H1 (cell line): ENCODE data around the gene CD276. TPM values are rescaled to one million over a fixed set of nuclear protein-coding genes. Genes with fewer than 3 reads are reported as not detected.
A peak's percentile ranks its signal among the peaks of the same experiment; 100 is the strongest.

Source experiments
- CTCF ChIA-PET: fragments of 300-600 bp; sonication (Branson Sonifier 250); formaldehyde crosslinking; loops from one replicate; lab custom pipeline; 2021; ENCODE audit not compliant: partially characterized antibody; lab: Charles Lee
- POLR2A ChIA-PET: fragments of 300-600 bp; sonication (Branson Sonifier 250); formaldehyde crosslinking; loops from one replicate; lab custom pipeline; 2021; ENCODE audit warnings: inconsistent platforms; ENCODE audit not compliant: partially characterized antibody; lab: Charles Lee
- DNase-seq, 2 experiments: peaks; one replicate each; pipeline versions ENCODE4 v3.0.0 to v3.0.0-alpha.2; 2010 to 2022; ENCODE audit warnings: low spot score in 2 of 2, low read depth in 1 of 2, mixed read lengths in 1 of 2
- FAIRE-seq: peaks from 2 replicates; lab custom pipeline; 2011; peaks lifted over from hg19 to GRCh38; lab: Jason Lieb, UNC
- H2AFZ ChIP-seq: 2 replicates; pipeline ENCODE4 v1.8.1; 2012; ENCODE audit warnings: low read length, inconsistent platforms
- H2AK5ac ChIP-seq: 2 replicates; pipeline ENCODE4 v1.6.1; 2013; ENCODE audit warnings: low read depth, low read length
- H2BK120ac ChIP-seq: replicated peaks from 2 replicates; pipeline ENCODE3; 2013; ENCODE audit warnings: low read depth, low read length, inconsistent platforms
- H2BK12ac ChIP-seq: 2 replicates; pipeline ENCODE4 v1.6.1; 2013; ENCODE audit warnings: low read depth, low read length
- H2BK15ac ChIP-seq: 2 replicates; pipeline ENCODE4 v1.6.1; 2013; ENCODE audit warnings: low read length
- H2BK20ac ChIP-seq: 2 replicates; pipeline ENCODE4 v1.6.1; 2013; ENCODE audit warnings: low read length
- H2BK5ac ChIP-seq: 2 replicates; pipeline ENCODE4 v1.6.1; 2013; ENCODE audit warnings: low read depth, low read length
- H3K14ac ChIP-seq: 2 replicates; pipeline ENCODE4 v1.6.1; 2013; ENCODE audit warnings: inconsistent platforms; ENCODE audit not compliant: insufficient read length
- H3K18ac ChIP-seq: 2 replicates; pipeline ENCODE4 v1.6.1; 2013; ENCODE audit warnings: low read length; ENCODE audit errors: extremely low read depth
- H3K23ac ChIP-seq: 2 replicates; pipeline ENCODE4 v1.6.1; 2013; ENCODE audit warnings: inconsistent platforms; ENCODE audit not compliant: insufficient read length
- H3K23me2 ChIP-seq: 2 replicates; pipeline ENCODE4 v1.6.1; 2013; ENCODE audit warnings: low read depth, low read length
- H3K27ac ChIP-seq: 2 replicates; pipeline ENCODE4 v1.6.1; 2011; ENCODE audit warnings: low read depth, low read length, inconsistent platforms
- H3K27me3 ChIP-seq, 4 experiments: replicated peaks in 1 of 4; 1 replicate in 1 of 4; 2 replicates in 3 of 4; pipeline versions ENCODE4 v1.6.1 to v1.8.1; 2011 to 2013; ENCODE audit warnings: low read length in 3 of 4, mild to moderate bottlenecking in 3 of 4, inconsistent platforms in 2 of 4, mixed read lengths in 2 of 4, moderate library complexity in 1 of 4; ENCODE audit not compliant: control insufficient read depth in 3 of 4, insufficient read depth in 3 of 4; ENCODE audit errors: extremely low read depth in 1 of 4
- H3K36me3 ChIP-seq, 4 experiments: 2 replicates each; pipeline versions ENCODE4 v1.6.1 to v1.8.1; 2011 to 2013; ENCODE audit warnings: mild to moderate bottlenecking in 4 of 4, low read length in 3 of 4, moderate library complexity in 2 of 4, control low read depth in 1 of 4, inconsistent platforms in 1 of 4; ENCODE audit not compliant: insufficient read depth in 4 of 4, control insufficient read depth in 2 of 4
- H3K4ac ChIP-seq: replicated peaks from 2 replicates; pipeline ENCODE3; 2013; ENCODE audit warnings: low read length, low read depth, mixed read lengths, inconsistent platforms; ENCODE audit not compliant: insufficient read length
- H3K4me1 ChIP-seq, 4 experiments: replicated peaks in 1 of 4; 1 replicate in 1 of 4; 2 replicates in 3 of 4; pipeline versions ENCODE4 v1.6.1 to v1.8.1; 2011 to 2013; ENCODE audit warnings: low read length in 3 of 4, inconsistent platforms in 2 of 4, mixed read lengths in 1 of 4; ENCODE audit not compliant: insufficient read depth in 4 of 4, control insufficient read depth in 3 of 4
- H3K4me2 ChIP-seq, 2 experiments: 2 replicates each; pipeline versions ENCODE4 v1.6.1 to v1.8.1; 2011 to 2013; ENCODE audit warnings: low read depth in 2 of 2, low read length in 2 of 2, control low read depth in 1 of 2, inconsistent platforms in 1 of 2, mild to moderate bottlenecking in 1 of 2; ENCODE audit not compliant: insufficient read depth in 1 of 2
- H3K4me3 ChIP-seq, 4 experiments: fragments of 200-600, 300-600 bp in 1 of 4; sonication (generic), shearing (Covaris generic), sonication (Bioruptor Twin) in 1 of 4; 2 replicates each; pipeline versions ENCODE4 v1.5.1 to v1.8.1; 2011 to 2016; ENCODE audit warnings: low read length in 4 of 4, low read depth in 3 of 4, control low read depth in 2 of 4, inconsistent platforms in 2 of 4, mild to moderate bottlenecking in 2 of 4, mixed read lengths in 1 of 4, moderate library complexity in 1 of 4; ENCODE audit not compliant: insufficient read depth in 2 of 4; ENCODE audit errors: extremely low read depth in 1 of 4
- H3K56ac ChIP-seq: replicated peaks from 2 replicates; pipeline ENCODE3; 2013; ENCODE audit warnings: low read depth, mild to moderate bottlenecking, mixed read lengths, low read length, inconsistent platforms; ENCODE audit not compliant: insufficient read length
- H3K79me1 ChIP-seq: 2 replicates; pipeline ENCODE4 v1.6.1; 2013; ENCODE audit warnings: low read depth, low read length, control low read depth
- H3K79me2 ChIP-seq, 2 experiments: 2 replicates each; pipeline versions ENCODE4 v1.6.1 to v1.8.1; 2012 to 2013; ENCODE audit warnings: low read length in 2 of 2, mild to moderate bottlenecking in 2 of 2, inconsistent platforms in 1 of 2; ENCODE audit not compliant: insufficient read depth in 2 of 2, control insufficient read depth in 1 of 2
- H3K9ac ChIP-seq, 4 experiments: replicated peaks in 1 of 4; 1 replicate in 1 of 4; 2 replicates in 3 of 4; pipeline versions ENCODE4 v1.6.1 to v1.8.1; 2011 to 2013; ENCODE audit warnings: low read depth in 3 of 4, low read length in 3 of 4, control low read depth in 2 of 4, mild to moderate bottlenecking in 2 of 4, moderate library complexity in 2 of 4, inconsistent platforms in 1 of 4; ENCODE audit errors: extremely low read depth in 1 of 4
- H3K9me3 ChIP-seq, 2 experiments: 2 replicates each; pipeline versions ENCODE4 v1.6.1 to v1.8.1; 2012 to 2013; ENCODE audit warnings: mild to moderate bottlenecking in 2 of 2, moderate library complexity in 2 of 2, control low read depth in 1 of 2, inconsistent platforms in 1 of 2, low read depth in 1 of 2, low read length in 1 of 2, mixed read lengths in 1 of 2; ENCODE audit not compliant: insufficient read depth in 2 of 2
- H4K20me1 ChIP-seq, 2 experiments: replicated peaks in 1 of 2; 2 replicates each; pipeline versions ENCODE3 to v1.8.1; 2011 to 2013; ENCODE audit warnings: inconsistent platforms in 2 of 2, low read length in 2 of 2, mild to moderate bottlenecking in 1 of 2; ENCODE audit not compliant: insufficient read depth in 2 of 2, control insufficient read depth in 1 of 2
- H4K5ac ChIP-seq: 2 replicates; pipeline ENCODE4 v1.6.1; 2013; ENCODE audit warnings: low read length, low read depth, mixed read lengths, inconsistent platforms; ENCODE audit not compliant: insufficient read length
- H4K8ac ChIP-seq: 2 replicates; pipeline ENCODE4 v1.8.0; 2013; ENCODE audit warnings: mild to moderate bottlenecking, moderate library complexity, low read length, inconsistent platforms; ENCODE audit not compliant: insufficient read depth; ENCODE audit errors: extremely low read depth
- H4K91ac ChIP-seq: replicated peaks from 2 replicates; pipeline ENCODE3; 2013; ENCODE audit warnings: low read length, mixed read lengths, inconsistent platforms; ENCODE audit not compliant: insufficient read length
- BACH1 ChIP-seq: IDR thresholded peaks from 2 replicates; pipeline ENCODE4 v1.6.1; 2012; ENCODE audit warnings: low read length, improper control_type of control experiment
- NANOG ChIP-seq: IDR thresholded peaks from 2 replicates; pipeline ENCODE4 v1.6.1; 2011; ENCODE audit warnings: low read length, low read depth, mild to moderate bottlenecking, inconsistent platforms; ENCODE audit not compliant: insufficient read depth, poor library complexity, severe bottlenecking
- NRF1 ChIP-seq: IDR thresholded peaks from 2 replicates; pipeline ENCODE4 v1.6.1; 2011; ENCODE audit warnings: mild to moderate bottlenecking, low read depth, low read length, improper control_type of control experiment
- USF2 ChIP-seq: IDR thresholded peaks from 2 replicates; pipeline ENCODE4 v1.6.1; 2011; ENCODE audit warnings: low read length, improper control_type of control experiment
- WGBS, 2 experiments: shearing (Covaris generic) in 1 of 2; methylation state at CpG; one replicate each; pipeline versions ENCODE4 v1.1.6 to v1.1.7; 2013 to 2015; ENCODE audit warnings: low lambda C conversion rate in 2 of 2, mixed read lengths in 2 of 2, inconsistent platforms in 1 of 2, low coverage in 1 of 2, missing lambda C conversion rate in 1 of 2; ENCODE audit not compliant: insufficient replicate concordance in 2 of 2, insufficient coverage in 1 of 2, insufficient read length in 1 of 2; ENCODE audit errors: extremely low coverage in 1 of 2, missing lambda C conversion rate in 1 of 2; 5-methylcytosine and 5-hydroxymethylcytosine counted together
- polyA plus RNA-seq, 7 experiments: library from polyadenylated mRNA; depleted of rRNA in 3 of 7; stranded (reverse) in 5 of 7; unstranded in 2 of 7; fragments of >200 nt in 5 of 7; fragments of 200-250 nt in 2 of 7; gene quantifications; 1 replicate in 5 of 7; 2 replicates in 1 of 7; 4 replicates in 1 of 7; pipeline versions ENCODE4 v1.2.1 to v1.2.3, GENCODE V29; 2011 to 2013; ENCODE audit warnings: missing spikeins in 2 of 7, mixed read lengths in 2 of 7
- total RNA-seq: library from RNA; stranded (reverse); fragmentation: NEBNext Ultra II Directional; extraction: Animal tissue kit (Norgen Biotek cat#: 25700); gene quantifications from 2 replicates; pipeline ENCODE4 v1.2.1, GENCODE V29; 2021

CD276 gene
- total and polyA plus RNA-seq, 2 of the 8 experiments (the other 6 are each of a cell fraction or from before 2014, with no cell fraction given) = 156 to 158 TPM

- Histone ChIP-seq H2BK5ac (no peak overlapping the region), H2BK120ac (no peak overlapping the region), H3K36me3 (no peaks in the 10 kb centered on the region), H4K20me1 (no peaks in the 10 kb centered on the region), H3K4me3 (no peak overlapping the region), H3K14ac (no peak overlapping the region), H3K23ac (no peak overlapping the region), H2AK5ac (no peak overlapping the region; the same call in 1 of the 2 replicates), H3K56ac (no peak overlapping the region), H4K91ac (no peak overlapping the region), H4K5ac (no peak overlapping the region), H3K79me2 (no peaks in the 10 kb centered on the region), H3K27ac (no peak overlapping the region), H3K23me2 (peaks cover 16% of the 10 kb centered on the region; the same call in 1 of the 2 replicates), H3K4me2 (no peak overlapping the region), H3K18ac (no peak overlapping the region), H2BK15ac (no peak overlapping the region), H2BK12ac (0 out of 2 replicates have a peak overlapping the region, but pooled peaks have one; percentile 50), H2AFZ (no peak overlapping the region), H3K79me1 (no peaks in the 10 kb centered on the region), H2BK20ac (no peak overlapping the region), H3K27me3 (peaks cover 0 to 24% (median 13%) of the 10 kb centered on the region in 4 experiments; a peak in 5 of 7 replicates), H3K4me1 (peaks cover 13 to 40% (median 21%) of the 10 kb centered on the region in 4 experiments), H3K4ac (no peak overlapping the region), H3K9ac (no peak overlapping the region), H4K8ac (no peak overlapping the region), H3K9me3 (no peaks in the 10 kb centered on the region)
- CTCF ChIA-PET = interaction anchor here (0.8 to 9.4 kb wide), 12 partner anchors 8 to 174 kb away, joined by 3 to 45 read pairs (median 4); no protein-coding TSS in a partner anchor
- DNase-seq = no peak
- POLR2A ChIA-PET = interaction anchor here (1.4 to 1.7 kb wide), 2 partner anchors 30 to 117 kb away, joined by 3 to 6 read pairs; partner anchors contain the start of gene NPTN
- WGBS, 2 experiments = 91% methylated on average over 5 of the region's 5 CpGs; no CpG with 5 or more reads in 1 of the 2 experiments
- no peak for FAIRE-seq
- TF ChIP-seq USF2 = no peak
- no peak for TF ChIP-seq NRF1
- no peak for TF ChIP-seq BACH1
- TF ChIP-seq NANOG = no peak
These were observed 65.8 kb downstream of the CD276 start for GRCh38 chr15:73749971-73750370.
